Esophagus muscularis mucosa (tissue), 4 donors: ENCODE data around the gene HSD11B2. TPM values are rescaled to one million over a fixed set of nuclear protein-coding genes. Genes with fewer than 3 reads are reported as not detected.

Experiments
- DNase-seq: peaks from one replicate; pipeline ENCODE4 v3.0.0-alpha.2; 2017; ENCODE audit errors: extremely low spot score
- H3K27ac ChIP-seq, 4 donors: fragments of 200-600 bp; sonication (generic); replicated peaks in 1 of 4; 1 replicate in 3 of 4; 2 replicates in 1 of 4; pipeline ENCODE4 v1.5.1; 2016 to 2019; ENCODE audit warnings: mild to moderate bottlenecking in 1 of 4
- H3K27me3 ChIP-seq, 4 donors: fragments of 200-600 bp; sonication (generic); one replicate each; pipeline versions ENCODE4 v1.5.1 to v1.6.0; 2016 to 2019
- H3K36me3 ChIP-seq, 4 donors: fragments of 200-600 bp; sonication (generic); one replicate each; pipeline ENCODE4 v1.5.1; 2016 to 2019
- H3K4me1 ChIP-seq, 4 donors: fragments of 200-600 bp; sonication (generic); one replicate each; pipeline ENCODE4 v1.5.1; 2016 to 2019
- H3K4me3 ChIP-seq, 4 donors: fragments of 200-600 bp; sonication (generic); 1 replicate in 2 of 4; 2 replicates in 2 of 4; pipeline ENCODE4 v1.5.1; 2016 to 2019; ENCODE audit warnings: mild to moderate bottlenecking in 4 of 4, moderate library complexity in 1 of 4
- H3K9me3 ChIP-seq, 4 donors: fragments of 200-600 bp; sonication (generic); 1 replicate in 3 of 4; 2 replicates in 1 of 4; pipeline ENCODE4 v1.5.1; 2016 to 2019
- EP300 ChIP-seq: sonication (generic); formaldehyde crosslinking; IDR thresholded peaks from one replicate; pipeline ENCODE4 v1.6.1; 2017; ENCODE audit warnings: antibody characterized with exemption
- POLR2A ChIP-seq: fragments of 450-650 bp; IDR thresholded peaks from one replicate; pipeline ENCODE4 v1.6.1; 2017; ENCODE audit warnings: antibody characterized with exemption, moderate library complexity, mild to moderate bottlenecking, low read depth
- POLR2AphosphoS5 ChIP-seq, 2 donors: sonication (generic); formaldehyde crosslinking; IDR thresholded peaks; one replicate each; pipeline ENCODE4 v1.6.1; 2017; ENCODE audit warnings: antibody characterized with exemption in 2 of 2
- WGBS: methylation state at CpG from one replicate; pipeline ENCODE4 v1.1.5; 2018; 5-methylcytosine and 5-hydroxymethylcytosine counted together
- intact Hi-C: fragments of 100-400 bp; cut with DNase I; formaldehyde crosslinking; loops from one replicate; pipeline ENCODE4 v1.15.1; 2023
- small RNA-seq, 3 donors: library from RNA; depleted of rRNA; stranded (forward); fragments of <200 nt; gene quantifications; one replicate each; pipeline ENCODE3, GENCODE V24; 2016
- total RNA-seq, 4 donors: library from RNA; depleted of rRNA; stranded (reverse); fragments of >200 nt; gene quantifications; one replicate each; pipeline versions ENCODE4 v1.1.0 to v1.2.1, GENCODE V29; 2016
- TF ChIP-seq, protein P1 (sequence below), 3 experiments: fragments of 200-600 bp in 2 of 3; fragments of 450-650 bp in 1 of 3; sonication (generic) in 2 of 3; IDR thresholded peaks; one replicate each; pipeline ENCODE4 v1.5.1; 2017 to 2019; ENCODE audit warnings: antibody characterized with exemption in 3 of 3, mild to moderate bottlenecking in 2 of 3, moderate library complexity in 1 of 3

HSD11B2 gene
- total RNA-seq, 4 donors from 2014 or later = 0.42 to 2.2 (median 1.1) TPM; not detected in 1

DNA sequence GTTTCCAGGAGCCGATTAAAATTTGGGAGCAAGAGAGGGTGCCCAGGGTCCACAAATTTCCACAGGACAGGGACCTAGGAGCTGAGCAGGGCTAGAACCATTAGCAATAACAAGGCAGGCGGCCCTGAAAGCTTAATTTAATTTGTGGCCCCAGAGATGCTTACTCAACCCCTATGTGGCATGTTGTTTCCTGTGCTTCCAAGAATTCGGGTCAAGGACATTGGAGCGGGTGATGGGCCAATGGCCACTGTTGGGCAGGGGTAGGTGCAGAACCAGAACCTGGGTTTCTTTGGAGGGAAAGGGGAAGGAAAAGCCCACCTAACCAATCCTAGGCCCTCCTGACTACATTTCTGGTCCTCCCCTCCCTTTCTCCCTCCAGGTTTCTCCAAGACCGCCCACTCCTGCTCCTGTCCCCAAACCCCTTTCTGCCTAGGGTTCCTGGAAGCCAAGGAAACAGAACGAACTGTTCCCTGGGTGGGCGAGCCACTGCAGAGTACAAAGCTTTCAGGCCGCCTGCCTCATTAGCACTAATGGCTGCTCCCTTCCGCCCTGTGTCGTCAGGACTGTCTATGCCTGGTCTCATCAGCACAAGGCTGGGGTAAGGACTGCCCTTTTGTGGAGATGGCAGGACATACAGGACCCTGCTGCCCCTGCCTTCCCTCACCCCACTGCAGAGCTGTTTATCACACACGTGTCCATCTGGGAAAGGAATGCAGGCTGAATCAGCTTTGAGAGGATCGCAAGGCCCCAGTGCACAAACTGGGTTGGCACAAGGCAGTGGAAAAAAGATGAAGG lies 53.0 kb downstream of the HSD11B2 start:
- Histone ChIP-seq H3K27ac (peak overlapping the region in 1 of 4 donors; percentile 1), H3K36me3 (peaks cover 0 to 17% (median 16%) of the 10 kb centered on the region in 4 donors), H3K4me3 (no peak overlapping the region), H3K4me1 (peaks cover 30 to 49% (median 39%) of the 10 kb centered on the region in 4 donors), H3K27me3 (no peaks in the 10 kb centered on the region), H3K9me3 (no peaks in the 10 kb centered on the region)
- DNase-seq = no peak
- intact Hi-C loops = loop anchor here (5.0 kb wide), 1 partner anchor 33 kb away; no protein-coding TSS in a partner anchor
- 92% methylated on average over 12 of the region's 12 CpGs for WGBS
- TF ChIP-seq EP300 (no peak), POLR2AphosphoS5 (IDR thresholded peaks at IDR 0.05) (no peak), POLR2A (no peak)
- TF ChIP-seq, protein P1, sequence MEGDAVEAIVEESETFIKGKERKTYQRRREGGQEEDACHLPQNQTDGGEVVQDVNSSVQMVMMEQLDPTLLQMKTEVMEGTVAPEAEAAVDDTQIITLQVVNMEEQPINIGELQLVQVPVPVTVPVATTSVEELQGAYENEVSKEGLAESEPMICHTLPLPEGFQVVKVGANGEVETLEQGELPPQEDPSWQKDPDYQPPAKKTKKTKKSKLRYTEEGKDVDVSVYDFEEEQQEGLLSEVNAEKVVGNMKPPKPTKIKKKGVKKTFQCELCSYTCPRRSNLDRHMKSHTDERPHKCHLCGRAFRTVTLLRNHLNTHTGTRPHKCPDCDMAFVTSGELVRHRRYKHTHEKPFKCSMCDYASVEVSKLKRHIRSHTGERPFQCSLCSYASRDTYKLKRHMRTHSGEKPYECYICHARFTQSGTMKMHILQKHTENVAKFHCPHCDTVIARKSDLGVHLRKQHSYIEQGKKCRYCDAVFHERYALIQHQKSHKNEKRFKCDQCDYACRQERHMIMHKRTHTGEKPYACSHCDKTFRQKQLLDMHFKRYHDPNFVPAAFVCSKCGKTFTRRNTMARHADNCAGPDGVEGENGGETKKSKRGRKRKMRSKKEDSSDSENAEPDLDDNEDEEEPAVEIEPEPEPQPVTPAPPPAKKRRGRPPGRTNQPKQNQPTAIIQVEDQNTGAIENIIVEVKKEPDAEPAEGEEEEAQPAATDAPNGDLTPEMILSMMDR (IDR thresholded peaks at IDR 0.05) = no peak

DNA sequence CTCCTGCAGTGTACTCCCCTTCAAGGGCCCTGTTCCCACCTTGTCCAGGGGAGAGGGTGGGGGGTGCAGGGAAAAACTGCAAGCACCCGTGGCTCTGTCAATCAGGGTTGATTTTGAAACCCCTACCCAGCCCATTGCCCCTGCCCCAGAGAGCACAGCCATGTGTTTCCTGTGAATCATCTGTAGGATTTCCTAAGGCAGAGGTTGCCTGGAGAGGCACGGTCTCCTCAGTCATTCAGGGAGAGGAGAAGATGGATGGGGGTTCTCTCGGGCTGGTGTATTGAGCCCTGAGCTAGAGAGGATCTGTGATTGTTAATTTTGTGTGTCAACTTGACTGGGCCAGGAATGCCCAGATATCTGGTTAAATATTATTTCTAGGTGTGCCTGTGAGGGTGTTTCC lies 55.9 kb downstream of the HSD11B2 start:
- intact Hi-C loops = no loop called here
- TF ChIP-seq POLR2A (no peak), EP300 (no peak), POLR2AphosphoS5 (IDR thresholded peaks at IDR 0.05) (no peak)
- TF ChIP-seq, protein P1 (IDR thresholded peaks at IDR 0.05) = no peak
- peaks cover 0 to 17% (median 16%) of the 10 kb centered on the region in 4 donors for H3K36me3 ChIP-seq
- no peak for DNase-seq
- no peaks in the 10 kb centered on the region for H3K9me3 ChIP-seq
- H3K4me3 ChIP-seq = no peak overlapping the region
- no peaks in the 10 kb centered on the region for H3K27me3 ChIP-seq
- H3K27ac ChIP-seq = no peak overlapping the region
- peaks cover 30 to 48% (median 35%) of the 10 kb centered on the region in 4 donors for H3K4me1 ChIP-seq
- WGBS = 38% methylated on average over 3 of the region's 3 CpGs

Small RNAs within 50 kb of the gene (small RNA-seq; reads per million reads assigned to genes)
- gene RNU1-123P = 0 reads per million in 3 donors

Other genes starting within 250 kb of the HSD11B2 start
- 10 to 100 TPM in 2 of 4 donors, 1 to 10 TPM in 2; 7.8 to 17.7 (median 11.2) TPM for gene MATCAP1, start 247.2 kb upstream of the HSD11B2 start, total RNA-seq
- gene EXOC3L1, start 241.0 kb upstream of the HSD11B2 start, total RNA-seq = 1 to 10 TPM; 1.2 to 4.0 (median 2.1) TPM
- gene E2F4, start 239.0 kb upstream of the HSD11B2 start, total RNA-seq = 10 to 100 TPM; 54.8 to 96.9 (median 93.1) TPM
- under 1 TPM; 0.33 to 0.83 (median 0.60) TPM for gene ELMO3, start 232.0 kb upstream of the HSD11B2 start, total RNA-seq
- 10 to 100 TPM; 19.5 to 26.7 (median 23.8) TPM for gene TMEM208, start 204.0 kb upstream of the HSD11B2 start, total RNA-seq
- gene FHOD1, start 183.6 kb upstream of the HSD11B2 start, total RNA-seq = 10 to 100 TPM in 2 of 4 donors, 1 to 10 TPM in 2; 8.0 to 15.6 (median 10.0) TPM
- gene SLC9A5, start 182.1 kb upstream of the HSD11B2 start, total RNA-seq = under 1 TPM; 0.13 to 0.69 (median 0.37) TPM
- 1 to 10 TPM; 3.0 to 8.7 (median 3.2) TPM for gene PLEKHG4, start 151.6 kb upstream of the HSD11B2 start, total RNA-seq
- gene KCTD19, start 104.4 kb upstream of the HSD11B2 start, total RNA-seq = not detected
- gene LRRC36, start 104.3 kb upstream of the HSD11B2 start, total RNA-seq = under 1 TPM in 1 of 4 donors, not detected in 3; 0.33 TPM
- 100 to 1,000 TPM in 1 of 4 donors, 10 to 100 TPM in 3; 32.0 to 116 (median 41.3) TPM for gene TPPP3, start 37.6 kb upstream of the HSD11B2 start, total RNA-seq
- 10 to 100 TPM; 11.6 to 27.5 (median 20.8) TPM for gene ZDHHC1, start 14.6 kb upstream of the HSD11B2 start, total RNA-seq
- 100 to 1,000 TPM; 103 to 131 (median 119) TPM for gene ATP6V0D1, start 50.0 kb downstream of the HSD11B2 start, total RNA-seq
- not detected for gene AGRP, start 52.4 kb downstream of the HSD11B2 start, total RNA-seq
- 100 to 1,000 TPM in 1 of 4 donors, 10 to 100 TPM in 3; 63.1 to 108 (median 68.4) TPM for gene RIPOR1, start 97.7 kb downstream of the HSD11B2 start, total RNA-seq
- 10 to 100 TPM; 27.5 to 46.3 (median 38.5) TPM for gene CTCF, start 131.4 kb downstream of the HSD11B2 start, total RNA-seq
- 1 to 10 TPM in 1 of 4 donors, under 1 TPM in 3; 0.52 to 1.2 (median 0.76) TPM for gene CARMIL2, start 214.0 kb downstream of the HSD11B2 start, total RNA-seq
- 10 to 100 TPM; 22.0 to 31.6 (median 29.3) TPM for gene ACD, start 229.1 kb downstream of the HSD11B2 start, total RNA-seq
- 10 to 100 TPM; 11.3 to 22.8 (median 16.0) TPM for gene PARD6A, start 229.8 kb downstream of the HSD11B2 start, total RNA-seq
- 10 to 100 TPM; 24.5 to 47.3 (median 35.6) TPM for gene ENKD1, start 235.6 kb downstream of the HSD11B2 start, total RNA-seq
- gene C16orf86, start 235.7 kb downstream of the HSD11B2 start, total RNA-seq = 10 to 100 TPM in 2 of 4 donors, 1 to 10 TPM in 2; 5.1 to 15.6 (median 9.1) TPM